IMR-90 (cell line): Measurements from ENCODE around the gene MAMLD1.

Source experiments
- FOS ChIP-seq: fragments of 150-350 bp; IDR thresholded peaks from 2 replicates; pipeline ENCODE4 v1.6.1; 2016; ENCODE audit warnings: low read depth, low read length
- MXI1 ChIP-seq: IDR thresholded peaks from 2 replicates; pipeline ENCODE4 v1.6.1; 2012; ENCODE audit warnings: low read depth, mild to moderate bottlenecking, low read length, moderate library complexity, borderline replicate concordance
- TF ChIP-seq, protein P1 (sequence below): conservative IDR thresholded peaks from 2 replicates; pipeline ENCODE4 v1.5.1; 2012; ENCODE audit warnings: mild to moderate bottlenecking, low read depth, low read length, improper control_type of control experiment

DNA sequence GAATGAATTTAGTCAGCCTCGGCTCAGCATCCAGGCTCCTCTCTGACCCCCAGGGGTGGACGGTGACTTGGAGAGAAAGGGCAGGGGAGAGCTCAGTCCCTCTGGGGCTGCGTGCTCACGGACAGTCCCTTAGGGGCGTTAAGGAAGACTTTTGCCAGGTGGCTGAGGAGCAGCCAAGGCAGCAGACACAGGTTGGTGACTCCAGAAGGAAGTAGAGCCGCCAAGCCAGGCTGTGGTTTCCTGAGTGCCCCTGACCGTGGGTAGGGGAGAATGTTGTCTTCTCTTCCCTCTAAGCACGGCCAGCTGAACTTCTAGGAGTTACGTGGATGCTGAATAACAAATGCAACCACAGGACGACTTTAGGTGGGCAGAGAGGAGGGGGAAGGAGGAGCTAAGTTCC, 114.3 kb downstream of the MAMLD1 start:
- TF ChIP-seq, protein P1, sequence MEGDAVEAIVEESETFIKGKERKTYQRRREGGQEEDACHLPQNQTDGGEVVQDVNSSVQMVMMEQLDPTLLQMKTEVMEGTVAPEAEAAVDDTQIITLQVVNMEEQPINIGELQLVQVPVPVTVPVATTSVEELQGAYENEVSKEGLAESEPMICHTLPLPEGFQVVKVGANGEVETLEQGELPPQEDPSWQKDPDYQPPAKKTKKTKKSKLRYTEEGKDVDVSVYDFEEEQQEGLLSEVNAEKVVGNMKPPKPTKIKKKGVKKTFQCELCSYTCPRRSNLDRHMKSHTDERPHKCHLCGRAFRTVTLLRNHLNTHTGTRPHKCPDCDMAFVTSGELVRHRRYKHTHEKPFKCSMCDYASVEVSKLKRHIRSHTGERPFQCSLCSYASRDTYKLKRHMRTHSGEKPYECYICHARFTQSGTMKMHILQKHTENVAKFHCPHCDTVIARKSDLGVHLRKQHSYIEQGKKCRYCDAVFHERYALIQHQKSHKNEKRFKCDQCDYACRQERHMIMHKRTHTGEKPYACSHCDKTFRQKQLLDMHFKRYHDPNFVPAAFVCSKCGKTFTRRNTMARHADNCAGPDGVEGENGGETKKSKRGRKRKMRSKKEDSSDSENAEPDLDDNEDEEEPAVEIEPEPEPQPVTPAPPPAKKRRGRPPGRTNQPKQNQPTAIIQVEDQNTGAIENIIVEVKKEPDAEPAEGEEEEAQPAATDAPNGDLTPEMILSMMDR: no peak
- TF ChIP-seq FOS: no peak
- TF ChIP-seq MXI1: no peak
